HEK293T (cell line): ENCODE measurements around the gene SPINK4.

Source experiments
- CTCF ChIA-PET: fragments of 350-600 bp; formaldehyde crosslinking; extraction: SDS; loops from one replicate; lab custom pipeline; 2021; ENCODE audit warnings: antibody characterized with exemption, inconsistent platforms; lab: Yijun Ruan, JAX
- POLR2A ChIA-PET: fragments of 350-600 bp; formaldehyde crosslinking; extraction: SDS; loops from one replicate; lab custom pipeline; 2020; ENCODE audit warnings: antibody characterized with exemption, inconsistent platforms; lab: Yijun Ruan, JAX
- DNase-seq: peaks from one replicate; pipeline ENCODE4 v3.0.0; 2012; ENCODE audit warnings: mixed read lengths; ENCODE audit errors: extremely low spot score
- ARNT ChIP-seq: fragments of 450-650 bp; IDR thresholded peaks from 2 replicates; pipeline ENCODE4 v1.6.1; 2017; ENCODE audit warnings: mild to moderate bottlenecking
- BHLHE40 ChIP-seq: fragments of 450-650 bp; IDR thresholded peaks from 2 replicates; pipeline ENCODE4 v1.6.1; 2016; ENCODE audit warnings: mild to moderate bottlenecking, moderate library complexity, borderline replicate concordance
- CTBP1 ChIP-seq: fragments of 450-650 bp; IDR thresholded peaks from 2 replicates; pipeline ENCODE4 v1.6.1; 2016; ENCODE audit warnings: borderline replicate concordance
- ELF4 ChIP-seq: fragments of 450-650 bp; IDR thresholded peaks from 2 replicates; pipeline ENCODE4 v1.6.1; 2017; ENCODE audit warnings: antibody characterized with exemption
- FOXA1 ChIP-seq: fragments of 450-650 bp; IDR thresholded peaks from 2 replicates; pipeline ENCODE4 v1.6.1; 2016; ENCODE audit warnings: mild to moderate bottlenecking
- FOXK2 ChIP-seq: fragments of 450-650 bp; IDR thresholded peaks from 2 replicates; pipeline ENCODE4 v1.6.1; 2016; ENCODE audit warnings: mild to moderate bottlenecking
- FOXM1 ChIP-seq: fragments of 450-650 bp; IDR thresholded peaks from 2 replicates; pipeline ENCODE4 v1.6.1; 2017; ENCODE audit warnings: mild to moderate bottlenecking, borderline replicate concordance
- HDGF ChIP-seq: fragments of 450-650 bp; IDR thresholded peaks from 2 replicates; pipeline ENCODE4 v1.6.1; 2017; ENCODE audit warnings: antibody characterized with exemption, borderline replicate concordance
- L3MBTL2 ChIP-seq: fragments of 450-650 bp; conservative IDR thresholded peaks from 2 replicates; pipeline ENCODE4 v1.6.1; 2016; ENCODE audit warnings: mild to moderate bottlenecking
- LEF1 ChIP-seq: fragments of 450-650 bp; IDR thresholded peaks from 2 replicates; pipeline ENCODE4 v1.6.1; 2017; ENCODE audit warnings: mild to moderate bottlenecking, borderline replicate concordance
- NFRKB ChIP-seq: fragments of 450-650 bp; IDR thresholded peaks from 2 replicates; pipeline ENCODE4 v1.6.1; 2016; ENCODE audit warnings: mild to moderate bottlenecking, moderate library complexity
- SP1 ChIP-seq: fragments of 450-650 bp; IDR thresholded peaks from 2 replicates; pipeline ENCODE4 v1.6.1; 2017
- SUZ12 ChIP-seq: fragments of 450-650 bp; IDR thresholded peaks from 2 replicates; pipeline ENCODE4 v1.6.1; 2016; ENCODE audit warnings: mild to moderate bottlenecking
- TARDBP ChIP-seq: fragments of 450-650 bp; IDR thresholded peaks from 2 replicates; pipeline ENCODE4 v1.6.1; 2016
- ZNF384 ChIP-seq: fragments of 450-650 bp; IDR thresholded peaks from 2 replicates; pipeline ENCODE4 v1.6.1; 2016
- TF ChIP-seq, protein P1 (sequence below): fragments of 450-650 bp; IDR thresholded peaks from 2 replicates; pipeline ENCODE4 v1.6.1; 2016

SPINK4 gene

DNA sequence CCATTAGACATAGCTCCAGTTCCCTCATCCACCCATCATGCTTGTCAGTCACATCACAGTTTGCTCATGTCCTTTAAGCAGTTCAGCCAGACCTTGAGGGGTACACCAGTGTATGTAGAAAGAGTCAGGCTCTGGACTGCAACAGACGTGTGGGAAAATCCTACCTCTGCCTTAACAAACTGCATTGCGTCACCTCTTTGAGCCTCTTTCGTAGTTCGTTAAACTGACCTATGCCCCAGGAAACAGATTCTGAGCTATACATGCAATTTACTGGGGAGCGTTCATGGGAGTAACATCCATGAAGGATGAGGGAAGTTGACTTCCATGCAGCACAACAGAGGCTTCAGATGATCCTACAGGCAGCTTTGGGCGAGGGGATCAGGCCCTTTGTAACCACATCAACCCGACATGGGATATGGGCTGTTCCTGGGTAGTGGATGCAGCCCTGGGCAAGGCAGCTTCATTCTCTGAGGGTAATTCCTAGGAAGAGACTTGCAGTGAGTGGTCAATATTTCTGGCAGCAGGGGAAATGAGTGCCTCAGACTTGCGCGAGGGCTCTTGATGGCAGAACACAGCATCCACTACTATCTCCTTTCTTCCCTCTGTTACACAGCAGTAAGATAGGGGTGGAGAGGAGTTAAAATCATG is 4.3 kb downstream of the SPINK4 start:
- no peak for DNase-seq
- POLR2A ChIA-PET: interaction anchor here (1.3 kb wide), 1 partner anchor 11 kb away, joined by 3 read pairs; no protein-coding TSS in a partner anchor

DNA sequence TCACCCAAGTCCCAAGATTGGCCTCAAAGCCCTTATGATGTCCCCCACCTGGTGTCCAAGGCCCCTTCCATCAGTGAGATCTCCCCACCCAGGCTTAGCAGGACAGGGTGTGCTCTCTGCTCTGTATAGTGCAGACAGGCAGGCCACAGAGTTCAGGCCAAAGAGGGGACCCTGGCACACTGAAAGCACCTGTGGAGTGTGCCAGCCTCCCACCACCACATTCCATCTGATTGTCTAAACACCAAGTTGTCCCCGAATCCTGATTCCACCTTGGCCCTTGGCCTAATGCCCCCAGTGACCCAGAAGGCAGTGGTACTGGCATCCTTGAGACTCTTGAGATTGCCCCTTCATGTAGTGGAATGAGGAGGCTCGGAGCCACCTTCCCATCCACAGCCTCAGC is 5.4 kb downstream of the SPINK4 start:
- POLR2A ChIA-PET: no interaction called here
- CTCF ChIA-PET: no interaction called here
- DNase-seq: no peak
- no peak for TF ChIP-seq L3MBTL2
- no peak for TF ChIP-seq FOXA1
- TF ChIP-seq, protein P1, sequence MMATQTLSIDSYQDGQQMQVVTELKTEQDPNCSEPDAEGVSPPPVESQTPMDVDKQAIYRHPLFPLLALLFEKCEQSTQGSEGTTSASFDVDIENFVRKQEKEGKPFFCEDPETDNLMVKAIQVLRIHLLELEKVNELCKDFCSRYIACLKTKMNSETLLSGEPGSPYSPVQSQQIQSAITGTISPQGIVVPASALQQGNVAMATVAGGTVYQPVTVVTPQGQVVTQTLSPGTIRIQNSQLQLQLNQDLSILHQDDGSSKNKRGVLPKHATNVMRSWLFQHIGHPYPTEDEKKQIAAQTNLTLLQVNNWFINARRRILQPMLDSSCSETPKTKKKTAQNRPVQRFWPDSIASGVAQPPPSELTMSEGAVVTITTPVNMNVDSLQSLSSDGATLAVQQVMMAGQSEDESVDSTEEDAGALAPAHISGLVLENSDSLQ: no peak
- TF ChIP-seq BHLHE40: no peak
- TF ChIP-seq FOXM1: no peak

More for the DNA sequence above, 4.3 kb downstream of the SPINK4 start:
- TF ChIP-seq FOXK2: no peak
- TF ChIP-seq, protein P1: no peak
- CTCF ChIA-PET: no interaction called here

DNA sequence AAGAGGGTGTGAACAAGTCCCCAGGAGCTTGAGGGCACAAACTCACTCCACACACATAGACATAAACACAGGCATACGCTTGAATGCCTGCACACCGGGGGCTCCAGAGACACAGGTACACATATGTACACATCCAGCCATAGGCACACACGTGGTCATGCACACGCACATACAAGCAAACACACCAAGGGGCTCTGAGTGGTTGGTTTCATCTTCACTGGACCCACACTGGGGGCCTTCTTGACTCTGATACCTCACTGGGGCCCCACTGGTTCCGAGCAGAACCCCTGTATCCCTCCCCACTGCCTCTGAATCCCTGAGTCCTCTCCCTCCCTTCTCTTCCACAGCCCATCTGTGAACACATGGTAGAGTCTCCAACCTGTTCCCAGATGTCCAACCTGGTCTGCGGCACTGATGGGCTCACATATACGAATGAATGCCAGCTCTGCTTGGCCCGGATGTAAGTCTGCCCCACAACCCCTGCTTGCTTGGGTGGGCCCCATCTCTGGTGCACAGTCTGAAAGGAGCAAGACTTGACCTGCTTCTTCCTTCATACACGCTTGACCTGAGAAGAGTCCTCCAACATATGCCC is 6.4 kb downstream of the SPINK4 start:
- CTCF ChIA-PET: no interaction called here
- TF ChIP-seq CTBP1: no peak
- no peak for TF ChIP-seq BHLHE40
- no peak for TF ChIP-seq HDGF
- no peak for TF ChIP-seq FOXM1
- no peak for TF ChIP-seq TARDBP
- TF ChIP-seq ARNT: no peak
- no peak for TF ChIP-seq FOXA1
- no peak for TF ChIP-seq ELF4
- TF ChIP-seq LEF1: no peak
- no peak for TF ChIP-seq SP1
- TF ChIP-seq, protein P1: no peak
- no peak for TF ChIP-seq NFRKB
- no peak for TF ChIP-seq ZNF384
- TF ChIP-seq SUZ12: no peak
- POLR2A ChIA-PET: no interaction called here
- no peak for DNase-seq

DNA sequence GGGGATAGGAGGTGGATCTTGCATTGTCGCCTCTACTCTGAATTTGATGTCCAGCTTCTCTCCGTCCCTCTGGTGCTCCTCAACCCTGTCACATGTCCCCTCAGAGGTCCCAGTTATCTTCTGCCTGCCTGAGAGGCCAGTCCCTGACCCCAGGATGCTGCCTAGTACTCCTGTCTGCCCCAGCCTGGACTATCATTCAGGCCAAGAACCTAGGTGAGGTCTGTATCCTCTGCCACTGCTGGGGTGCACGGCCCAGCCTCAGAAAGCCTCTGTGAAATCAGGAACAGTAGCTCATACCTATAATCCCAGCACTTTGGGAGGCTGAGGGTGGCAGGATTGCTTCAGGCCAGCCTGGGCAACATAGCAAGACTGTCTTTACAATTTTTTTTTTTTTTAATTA is 8.6 kb downstream of the SPINK4 start:
- CTCF ChIA-PET: no interaction called here
- no peak for TF ChIP-seq NFRKB
- TF ChIP-seq LEF1: no peak
- TF ChIP-seq FOXM1: no peak
- no peak for TF ChIP-seq CTBP1
- no peak for TF ChIP-seq BHLHE40
- no peak for TF ChIP-seq FOXK2
- TF ChIP-seq ARNT: no peak
- TF ChIP-seq SP1: no peak
- TF ChIP-seq HDGF: no peak
- no peak for TF ChIP-seq ZNF384
- no peak for TF ChIP-seq ELF4
- no peak for TF ChIP-seq SUZ12
- no peak for TF ChIP-seq L3MBTL2
- no peak for TF ChIP-seq TARDBP
- TF ChIP-seq, protein P1: no peak
- TF ChIP-seq FOXA1: no peak
- DNase-seq: no peak
- POLR2A ChIA-PET: interaction anchor here (0.8 to 1.6 kb wide), 3 partner anchors 9 to 81 kb away, joined by 3 to 4 read pairs (median 3); partner anchors contain the start of genes B4GALT1, BAG1, CHMP5 and SPINK4

DNA sequence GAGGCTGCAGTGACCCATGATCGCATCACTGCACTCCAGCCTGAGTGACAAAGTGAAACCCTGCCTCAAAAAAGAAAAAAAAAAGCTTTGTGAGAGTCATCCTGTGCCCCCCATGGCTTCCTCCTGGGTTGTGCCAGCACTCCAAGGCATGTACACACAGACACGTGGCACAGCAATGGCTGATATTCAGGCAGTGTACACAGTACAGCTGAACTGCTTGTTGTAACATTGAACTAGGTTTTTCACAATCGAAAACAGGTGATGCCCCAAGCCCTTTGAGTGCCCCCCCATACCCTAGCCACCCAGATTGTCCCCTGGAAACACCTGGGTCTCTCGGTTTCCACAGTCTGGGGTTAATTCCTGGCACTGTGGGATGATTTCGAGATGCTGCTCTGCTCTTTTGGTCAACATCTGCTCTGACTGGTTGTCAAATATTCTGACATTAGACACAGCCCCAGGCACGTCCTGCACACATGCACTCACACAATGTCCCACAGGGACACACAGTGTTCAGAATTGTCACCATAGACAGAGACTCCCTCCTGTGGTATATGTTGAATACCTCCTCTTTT is 9.2 kb downstream of the SPINK4 start:
- POLR2A ChIA-PET: no interaction called here

More for the DNA sequence above, 9.2 kb downstream of the SPINK4 start:
- TF ChIP-seq FOXA1: no peak
- no peak for TF ChIP-seq CTBP1
- no peak for TF ChIP-seq FOXM1
- no peak for TF ChIP-seq LEF1
- TF ChIP-seq L3MBTL2: no peak
- TF ChIP-seq FOXK2: no peak
- TF ChIP-seq ARNT: no peak
- TF ChIP-seq SUZ12: no peak
- no peak for TF ChIP-seq ZNF384
- TF ChIP-seq ELF4: no peak
- TF ChIP-seq SP1: no peak
- TF ChIP-seq, protein P1: no peak
- no peak for TF ChIP-seq HDGF
- no peak for TF ChIP-seq NFRKB
- no peak for TF ChIP-seq TARDBP
- TF ChIP-seq BHLHE40: no peak
- CTCF ChIA-PET: no interaction called here
- no peak for DNase-seq
